Muscle of leg (tissue), 11 donors: Measurements from ENCODE around the gene SGPP1. TPM values are rescaled to one million over a fixed set of nuclear protein-coding genes. Genes with fewer than 3 reads are reported as not detected.

ENCODE experiments used
- DNase-seq: peaks from one replicate; pipeline ENCODE4 v3.0.0; 2013
- H3K27ac ChIP-seq: one replicate; pipeline ENCODE4 v1.5.1; 2013; ENCODE audit warnings: mild to moderate bottlenecking, low read length, control low read depth
- H3K27me3 ChIP-seq: one replicate; pipeline ENCODE4 v1.6.1; 2013; ENCODE audit warnings: low read length; ENCODE audit not compliant: control insufficient read depth, insufficient read depth
- H3K36me3 ChIP-seq: one replicate; pipeline ENCODE4 v1.6.1; 2013; ENCODE audit warnings: low read length; ENCODE audit not compliant: control insufficient read depth, insufficient read depth
- H3K4me1 ChIP-seq: one replicate; pipeline ENCODE4 v1.6.1; 2013; ENCODE audit warnings: low read length; ENCODE audit not compliant: control insufficient read depth, insufficient read depth
- H3K4me3 ChIP-seq: one replicate; pipeline ENCODE4 v1.5.1; 2013; ENCODE audit warnings: low read length, control low read depth
- H3K9me3 ChIP-seq: replicated peaks from 2 replicates; pipeline ENCODE4 v1.6.1; 2013; ENCODE audit warnings: low read depth, low read length; ENCODE audit not compliant: control insufficient read depth
- WGBS: methylation state at CpG from one replicate; pipeline ENCODE4 v1.1.5; 2013; ENCODE audit warnings: missing lambda C conversion rate; ENCODE audit not compliant: insufficient coverage; 5-methylcytosine and 5-hydroxymethylcytosine counted together
- polyA plus RNA-seq, 8 donors: library from polyadenylated mRNA; unstranded; fragments of 120-200 nt; gene quantifications; one replicate each; pipeline versions ENCODE4 v1.2.1 to v1.2.3, GENCODE V29; 2013; ENCODE audit warnings: inconsistent platforms in 1 of 8, low replicate concordance in 1 of 8; ENCODE audit not compliant: insufficient read length in 8 of 8, insufficient read depth in 1 of 8
- total RNA-seq: library from RNA; stranded (reverse); fragments of 120-200 nt; gene quantifications from one replicate; pipeline ENCODE4 v1.2.4, GENCODE V29; 2013

The SGPP1 gene
- total and polyA plus RNA-seq, 9 donors, result 8.1 to 13.0 (median 8.8) TPM

- H3K27me3 ChIP-seq, result no peaks in the 10 kb centered on the region
- no peak overlapping the region for H3K27ac ChIP-seq
- WGBS, result no CpG with 5 or more reads among the region's 4 CpGs
- H3K36me3 ChIP-seq, result no peaks in the 10 kb centered on the region
- no peak overlapping the region for H3K4me3 ChIP-seq
- no peaks in the 10 kb centered on the region for H3K9me3 ChIP-seq
- no peaks in the 10 kb centered on the region for H3K4me1 ChIP-seq
- DNase-seq, result peak; percentile 6
Observed at GRCh38 chr14:63659726-63660125, 68.1 kb downstream of the SGPP1 start.

GRCh38 chr14:63656194-63656593 is 71.7 kb downstream of the SGPP1 start:
- Histone ChIP-seq H3K36me3 (no peaks in the 10 kb centered on the region), H3K9me3 (no peaks in the 10 kb centered on the region), H3K27ac (no peak overlapping the region), H3K4me3 (no peak overlapping the region), H3K4me1 (no peaks in the 10 kb centered on the region), H3K27me3 (no peaks in the 10 kb centered on the region)
- DNase-seq, result no peak
- no CpG with 5 or more reads among the region's 4 CpGs for WGBS

GRCh38 chr14:63654936-63655335 is 72.9 kb downstream of the SGPP1 start:
- Histone ChIP-seq H3K4me1 (no peaks in the 10 kb centered on the region), H3K27me3 (no peaks in the 10 kb centered on the region), H3K9me3 (no peaks in the 10 kb centered on the region), H3K4me3 (no peak overlapping the region), H3K36me3 (no peaks in the 10 kb centered on the region), H3K27ac (no peak overlapping the region)
- DNase-seq, result no peak
- WGBS, result no CpG with 5 or more reads among the region's 2 CpGs

- no peaks in the 10 kb centered on the region for H3K4me1 ChIP-seq
- no peaks in the 10 kb centered on the region for H3K27me3 ChIP-seq
- H3K9me3 ChIP-seq, result no peaks in the 10 kb centered on the region
- H3K4me3 ChIP-seq, result no peak overlapping the region
- no CpG with 5 or more reads among the region's 2 CpGs for WGBS
- no peak overlapping the region for H3K27ac ChIP-seq
- no peaks in the 10 kb centered on the region for H3K36me3 ChIP-seq
- no peak for DNase-seq
Observed at GRCh38 chr14:63654346-63654745, 73.5 kb downstream of the SGPP1 start.

- Histone ChIP-seq H3K9me3 (no peaks in the 10 kb centered on the region), H3K36me3 (no peaks in the 10 kb centered on the region), H3K27ac (no peak overlapping the region), H3K4me1 (no peaks in the 10 kb centered on the region), H3K4me3 (no peak overlapping the region), H3K27me3 (no peaks in the 10 kb centered on the region)
- no peak for DNase-seq
- WGBS, result no CpG with 5 or more reads among the region's 3 CpGs
Observed at GRCh38 chr14:63652406-63652805, 75.5 kb downstream of the SGPP1 start.

DNA sequence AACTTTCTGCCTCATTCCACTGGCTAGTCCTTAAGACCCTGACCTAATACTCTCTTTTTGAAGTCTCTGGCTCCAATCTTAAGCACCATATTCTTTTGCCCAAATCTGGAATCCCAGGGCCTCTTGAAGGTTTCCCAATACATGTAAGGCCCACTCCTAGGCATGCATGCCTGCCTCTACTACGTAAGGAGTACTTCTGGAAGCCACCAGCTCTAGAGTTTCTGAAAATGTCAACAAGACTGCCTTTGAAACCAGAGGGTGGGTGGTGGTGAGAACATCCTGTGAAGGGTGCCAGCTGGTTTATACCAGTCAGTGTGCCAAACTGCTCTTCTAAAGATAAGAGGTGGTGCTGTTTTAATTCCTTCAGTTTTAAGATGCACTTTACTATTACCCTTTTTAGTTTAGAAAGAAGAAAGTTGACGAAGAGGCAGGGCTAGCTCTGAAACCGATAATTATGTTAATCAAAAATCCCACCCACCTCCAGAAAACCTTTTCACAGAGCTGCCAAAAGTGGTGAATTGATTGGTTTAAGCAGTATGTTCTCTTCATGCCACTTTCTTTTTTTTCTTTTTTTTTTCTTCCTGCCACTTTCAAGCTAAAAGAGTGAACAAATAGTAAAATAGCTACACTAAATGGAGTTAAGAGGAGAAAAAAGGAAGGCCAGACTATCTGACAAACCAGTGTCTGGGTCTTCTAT is 77.5 kb downstream of the SGPP1 start:
- no peak overlapping the region for H3K27ac ChIP-seq
- no peak for DNase-seq
- H3K9me3 ChIP-seq, result no peaks in the 10 kb centered on the region
- H3K27me3 ChIP-seq, result no peaks in the 10 kb centered on the region
- H3K4me1 ChIP-seq, result no peaks in the 10 kb centered on the region
- H3K4me3 ChIP-seq, result no peak overlapping the region
- no CpG with 5 or more reads among the region's 3 CpGs for WGBS
- no peaks in the 10 kb centered on the region for H3K36me3 ChIP-seq

GRCh38 chr14:63647696-63648410 is 80.0 kb downstream of the SGPP1 start:
- WGBS, result 87% methylated on average over 4 of the region's 6 CpGs
- H3K27ac ChIP-seq, result no peak overlapping the region
- H3K27me3 ChIP-seq, result no peaks in the 10 kb centered on the region
- DNase-seq, result no peak
- H3K4me1 ChIP-seq, result no peaks in the 10 kb centered on the region
- H3K4me3 ChIP-seq, result no peak overlapping the region
- no peaks in the 10 kb centered on the region for H3K36me3 ChIP-seq
- H3K9me3 ChIP-seq, result no peaks in the 10 kb centered on the region

- no CpG with 5 or more reads among the region's 2 CpGs for WGBS
- Histone ChIP-seq H3K4me1 (peaks cover 7% of the 10 kb centered on the region), H3K27me3 (no peaks in the 10 kb centered on the region), H3K27ac (no peak overlapping the region), H3K36me3 (peaks cover 4% of the 10 kb centered on the region), H3K4me3 (no peak overlapping the region), H3K9me3 (no peaks in the 10 kb centered on the region)
- DNase-seq, result no peak
Observed at GRCh38 chr14:63644741-63645140, 83.1 kb downstream of the SGPP1 start.

DNA sequence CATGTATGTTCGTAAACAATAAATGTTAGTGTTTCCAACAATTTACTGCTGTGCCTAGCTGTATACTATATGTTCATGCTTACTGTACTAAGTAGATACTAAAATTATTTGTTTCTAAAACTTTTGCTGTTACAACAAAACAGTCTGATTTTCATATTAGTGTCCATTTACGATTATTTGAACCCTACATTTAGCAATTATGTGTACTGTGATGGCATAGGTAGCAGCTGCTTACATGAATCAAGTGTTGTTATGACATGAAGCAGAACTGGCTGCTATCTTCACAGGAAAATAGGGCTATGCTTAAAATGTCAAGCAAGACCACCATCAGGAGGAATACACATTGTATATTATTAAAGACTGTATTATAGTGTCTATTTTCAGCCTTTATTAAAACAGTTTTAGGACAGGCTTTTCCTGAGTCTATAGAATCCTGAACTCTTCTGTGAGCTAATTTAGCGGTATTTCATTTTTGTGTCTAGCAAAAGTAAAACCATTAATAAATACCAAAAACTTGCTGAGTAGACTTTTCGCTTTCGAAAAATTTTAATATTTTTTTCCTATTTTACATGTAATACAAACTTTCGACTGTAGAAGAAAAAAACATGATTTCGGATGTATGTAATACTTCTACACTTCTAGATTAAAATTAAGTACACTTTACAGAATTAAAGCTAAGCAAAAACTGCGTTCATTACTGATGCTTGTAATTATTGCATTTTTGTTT is 85.0 kb downstream of the SGPP1 start:
- Histone ChIP-seq H3K9me3 (no peaks in the 10 kb centered on the region), H3K27me3 (no peaks in the 10 kb centered on the region), H3K36me3 (peaks cover 8% of the 10 kb centered on the region), H3K4me1 (peaks cover 7% of the 10 kb centered on the region), H3K4me3 (peak overlapping the region; percentile 70), H3K27ac (peak overlapping the region; percentile 98)
- peak; percentile 16 for DNase-seq
- no CpG with 5 or more reads among the region's 8 CpGs for WGBS

GRCh38 chr14:63642229-63642611 is 85.6 kb downstream of the SGPP1 start:
- WGBS, result 0% methylated on average over 8 of the region's 12 CpGs
- no peaks in the 10 kb centered on the region for H3K27me3 ChIP-seq
- peaks cover 8% of the 10 kb centered on the region for H3K36me3 ChIP-seq
- H3K27ac ChIP-seq, result peak overlapping the region; percentile 98
- no peaks in the 10 kb centered on the region for H3K9me3 ChIP-seq
- peak; percentile 99 for DNase-seq
- H3K4me3 ChIP-seq, result peak overlapping the region; percentile 70
- peaks cover 7% of the 10 kb centered on the region for H3K4me1 ChIP-seq
